Stomach smooth muscle (tissue), 2 donors: ENCODE data around the gene MPPED2.

Experiments used
- H3K27ac ChIP-seq: one replicate; pipeline ENCODE4 v1.7.0; 2013; ENCODE audit warnings: mild to moderate bottlenecking, low read length, inconsistent platforms
- H3K27me3 ChIP-seq, 2 donors: one replicate each; pipeline ENCODE4 v1.7.0; 2013; ENCODE audit warnings: low read length in 2 of 2; ENCODE audit not compliant: insufficient read depth in 2 of 2, control insufficient read depth in 1 of 2
- H3K36me3 ChIP-seq, 2 donors: one replicate each; pipeline ENCODE4 v1.7.0; 2013; ENCODE audit warnings: low read length in 2 of 2; ENCODE audit not compliant: control insufficient read depth in 2 of 2, insufficient read depth in 2 of 2
- H3K4me1 ChIP-seq: one replicate; pipeline ENCODE4 v1.7.0; 2013; ENCODE audit warnings: low read length; ENCODE audit not compliant: control insufficient read depth, insufficient read depth
- H3K4me3 ChIP-seq, 2 donors: one replicate each; pipeline ENCODE4 v1.7.0; 2013; ENCODE audit warnings: low read length in 2 of 2
- H3K9ac ChIP-seq, 2 donors: one replicate each; pipeline ENCODE4 v1.7.0; 2013; ENCODE audit warnings: low read length in 2 of 2, mild to moderate bottlenecking in 1 of 2
- H3K9me3 ChIP-seq, 2 donors: one replicate each; pipeline ENCODE4 v1.7.0; 2013; ENCODE audit warnings: low read length in 2 of 2; ENCODE audit not compliant: control insufficient read depth in 2 of 2
- donor health status: healthy.
- donor health status: Pancreatic carcinoma.

The MPPED2 gene

GRCh38 chr11:30595934-30596333, 9.8 kb upstream of the MPPED2 start:
- Histone ChIP-seq H3K4me1 (no peaks in the 10 kb centered on the region), H3K4me3 (no peak overlapping the region), H3K9me3 (no peaks in the 10 kb centered on the region), H3K36me3 (no peaks in the 10 kb centered on the region), H3K9ac (no peak overlapping the region), H3K27ac (peak overlapping the region; percentile 66), H3K27me3 (no peaks in the 10 kb centered on the region)

DNA sequence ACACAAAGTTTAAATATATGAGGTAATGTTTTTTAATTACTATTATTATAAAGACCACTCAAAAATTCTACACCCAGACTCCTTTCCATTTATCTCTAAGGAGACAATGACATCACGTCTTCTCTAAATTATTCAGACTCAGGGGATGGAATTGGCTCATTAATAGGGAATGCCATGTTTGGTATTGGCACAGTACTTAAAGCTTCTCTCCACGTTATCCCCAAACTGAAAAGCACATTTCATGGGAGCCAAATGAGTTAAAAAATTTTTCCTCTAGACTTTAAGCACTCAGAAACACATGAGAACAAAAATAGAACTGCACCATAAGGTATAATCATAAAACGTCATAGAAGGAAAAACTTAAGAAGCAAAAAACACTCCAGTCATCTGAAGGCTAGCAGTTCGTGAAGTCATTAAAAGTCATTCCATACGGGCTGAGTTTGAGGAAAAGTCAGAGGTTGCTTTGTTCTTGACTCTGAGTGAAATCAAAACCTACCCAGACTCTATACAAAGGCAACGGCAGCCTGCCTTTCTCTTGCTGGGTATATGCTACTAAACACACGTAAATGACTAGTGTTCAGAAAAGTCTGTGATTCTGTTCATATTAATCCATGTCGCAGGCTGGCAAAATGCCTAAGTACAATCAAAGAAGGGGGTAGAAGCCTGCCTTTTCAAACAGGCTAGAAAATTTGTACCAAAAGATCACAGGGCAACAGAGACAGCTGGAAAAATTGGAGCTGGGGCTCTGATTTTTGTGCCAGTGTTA, 8.7 kb upstream of the MPPED2 start:
- Histone ChIP-seq H3K4me3 (peak overlapping the region; percentile 38 to 50), H3K36me3 (no peaks in the 10 kb centered on the region), H3K4me1 (no peaks in the 10 kb centered on the region), H3K27me3 (no peaks in the 10 kb centered on the region), H3K27ac (peak overlapping the region; percentile 66), H3K9ac (peak overlapping the region; percentile 36 to 52), H3K9me3 (no peaks in the 10 kb centered on the region)

DNA sequence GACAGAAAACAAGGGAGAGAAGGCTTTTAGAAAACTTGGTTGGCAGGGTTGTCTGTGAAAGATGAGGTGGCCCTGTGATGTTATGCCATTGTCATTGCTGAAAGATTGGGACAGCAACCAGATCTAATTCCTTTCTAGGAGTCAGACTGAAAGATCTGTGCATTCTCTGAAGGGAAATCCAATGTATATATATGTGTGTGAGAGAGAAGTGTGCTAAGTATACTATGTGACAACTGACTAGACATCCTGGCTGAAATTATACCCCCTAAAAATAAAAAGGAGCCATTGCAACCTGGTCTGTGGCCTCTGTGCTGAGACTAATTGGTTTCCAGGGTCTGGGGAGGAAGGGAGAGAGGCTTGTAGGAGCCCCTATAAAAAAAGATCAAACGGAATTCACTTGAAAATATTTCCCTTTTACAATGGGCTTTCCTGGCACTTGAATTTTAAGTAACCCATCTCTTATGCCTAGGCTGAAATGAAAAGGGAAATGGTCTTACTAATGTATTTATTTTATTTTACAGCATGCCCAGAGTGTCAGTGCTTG, 1.2 kb upstream of the MPPED2 start:
- H3K4me3 ChIP-seq, result no peak overlapping the region
- no peaks in the 10 kb centered on the region for H3K36me3 ChIP-seq
- no peak overlapping the region for H3K9ac ChIP-seq
- peaks cover 17% of the 10 kb centered on the region for H3K4me1 ChIP-seq
- H3K27ac ChIP-seq, result no peak overlapping the region
- H3K27me3 ChIP-seq, result peaks cover 0 to 3% of the 10 kb centered on the region in 2 donors
- H3K9me3 ChIP-seq, result no peaks in the 10 kb centered on the region

GRCh38 chr11:30585892-30586250, 282 bp downstream of the MPPED2 start:
- Histone ChIP-seq H3K4me3 (peak overlapping the region; percentile 79 to 80), H3K27ac (peak overlapping the region; percentile 77), H3K4me1 (peaks cover 17% of the 10 kb centered on the region), H3K36me3 (no peaks in the 10 kb centered on the region), H3K9ac (peak overlapping the region; percentile 58 to 59), H3K27me3 (peaks cover 0 to 3% of the 10 kb centered on the region in 2 donors), H3K9me3 (no peaks in the 10 kb centered on the region)

- H3K4me1 ChIP-seq, result peaks cover 17% of the 10 kb centered on the region
- H3K4me3 ChIP-seq, result peak overlapping the region; percentile 79 to 80
- H3K27me3 ChIP-seq, result peaks cover 0 to 3% of the 10 kb centered on the region in 2 donors
- peak overlapping the region; percentile 77 for H3K27ac ChIP-seq
- H3K36me3 ChIP-seq, result no peaks in the 10 kb centered on the region
- H3K9me3 ChIP-seq, result no peaks in the 10 kb centered on the region
- H3K9ac ChIP-seq, result peak overlapping the region; percentile 59 to 73
Measured at GRCh38 chr11:30585125-30585891, 845 bp downstream of the MPPED2 start.

GRCh38 chr11:30583476-30584280, 2.5 kb downstream of the MPPED2 start:
- Histone ChIP-seq H3K4me3 (peak overlapping the region; percentile 79 to 80), H3K36me3 (no peaks in the 10 kb centered on the region), H3K27ac (peak overlapping the region; percentile 77), H3K27me3 (peaks cover 0 to 3% of the 10 kb centered on the region in 2 donors), H3K4me1 (peaks cover 17% of the 10 kb centered on the region), H3K9me3 (no peaks in the 10 kb centered on the region), H3K9ac (peak overlapping the region; percentile 59 to 73)

GRCh38 chr11:30582726-30583125, 3.4 kb downstream of the MPPED2 start:
- peaks cover 17% of the 10 kb centered on the region for H3K4me1 ChIP-seq
- no peaks in the 10 kb centered on the region for H3K36me3 ChIP-seq
- peaks cover 0 to 3% of the 10 kb centered on the region in 2 donors for H3K27me3 ChIP-seq
- H3K9ac ChIP-seq, result no peak overlapping the region
- H3K4me3 ChIP-seq, result no peak overlapping the region
- no peaks in the 10 kb centered on the region for H3K9me3 ChIP-seq
- H3K27ac ChIP-seq, result no peak overlapping the region

DNA sequence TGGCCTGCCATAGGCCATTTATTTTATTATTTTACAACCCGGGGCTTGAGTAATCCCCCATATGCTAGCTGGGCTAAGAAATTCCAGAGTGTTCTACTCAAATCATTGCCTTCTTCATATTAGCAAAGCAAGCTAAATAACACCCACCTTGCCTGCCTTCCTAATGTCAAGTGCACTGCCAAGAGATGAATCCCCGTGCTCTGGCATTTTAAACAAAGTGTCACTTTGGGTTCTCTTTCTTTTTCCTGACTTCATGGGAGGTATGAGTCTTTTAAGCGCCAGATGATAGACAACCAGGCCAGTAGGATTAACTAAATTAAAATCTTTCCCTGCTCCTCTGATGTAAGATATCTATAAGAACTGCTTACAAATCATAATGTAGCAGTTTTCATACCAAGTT, 4.5 kb downstream of the MPPED2 start:
- Histone ChIP-seq H3K9ac (no peak overlapping the region), H3K4me3 (no peak overlapping the region), H3K9me3 (no peaks in the 10 kb centered on the region), H3K36me3 (no peaks in the 10 kb centered on the region), H3K4me1 (peaks cover 16% of the 10 kb centered on the region), H3K27me3 (peaks cover 0 to 3% of the 10 kb centered on the region in 2 donors), H3K27ac (no peak overlapping the region)

DNA sequence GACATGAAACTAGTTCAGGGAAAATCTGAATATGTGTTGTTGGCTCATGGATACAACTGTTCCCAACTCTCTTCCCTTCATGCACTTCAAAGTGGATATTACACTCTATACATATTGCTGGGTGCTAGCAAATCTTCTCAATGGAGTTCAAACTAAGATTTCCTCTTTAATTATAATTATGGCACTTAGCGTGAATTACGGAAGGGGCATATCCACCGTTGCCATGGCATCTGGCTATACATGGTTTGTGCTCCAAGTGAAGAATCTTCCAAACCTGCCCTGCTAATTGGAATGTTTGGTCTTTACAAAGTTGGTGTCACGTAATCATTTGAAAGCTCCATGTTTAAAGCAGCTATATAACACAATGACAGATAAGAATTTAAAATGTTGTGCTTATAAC, 5.6 kb downstream of the MPPED2 start:
- no peaks in the 10 kb centered on the region for H3K36me3 ChIP-seq
- H3K9me3 ChIP-seq, result no peaks in the 10 kb centered on the region
- H3K9ac ChIP-seq, result no peak overlapping the region
- H3K27me3 ChIP-seq, result no peaks in the 10 kb centered on the region
- H3K4me3 ChIP-seq, result no peak overlapping the region
- peaks cover 11% of the 10 kb centered on the region for H3K4me1 ChIP-seq
- H3K27ac ChIP-seq, result no peak overlapping the region

GRCh38 chr11:30579415-30580175, 6.6 kb downstream of the MPPED2 start:
- Histone ChIP-seq H3K4me3 (no peak overlapping the region), H3K9ac (no peak overlapping the region), H3K27me3 (no peaks in the 10 kb centered on the region), H3K4me1 (peaks cover 8% of the 10 kb centered on the region), H3K9me3 (no peaks in the 10 kb centered on the region), H3K36me3 (no peaks in the 10 kb centered on the region), H3K27ac (no peak overlapping the region)
